HG03432 (cell line): Measurements from ENCODE around the gene CRYZL1.

Source experiments
- ATAC-seq: cut with Tn5 transposase; IDR thresholded peaks from one replicate; pipeline ENCODE4 v1.9.1; 2021; ENCODE audit warnings: mild to moderate bottlenecking, moderate library complexity; ENCODE audit not compliant: unreplicated experiment

The CRYZL1 gene

DNA sequence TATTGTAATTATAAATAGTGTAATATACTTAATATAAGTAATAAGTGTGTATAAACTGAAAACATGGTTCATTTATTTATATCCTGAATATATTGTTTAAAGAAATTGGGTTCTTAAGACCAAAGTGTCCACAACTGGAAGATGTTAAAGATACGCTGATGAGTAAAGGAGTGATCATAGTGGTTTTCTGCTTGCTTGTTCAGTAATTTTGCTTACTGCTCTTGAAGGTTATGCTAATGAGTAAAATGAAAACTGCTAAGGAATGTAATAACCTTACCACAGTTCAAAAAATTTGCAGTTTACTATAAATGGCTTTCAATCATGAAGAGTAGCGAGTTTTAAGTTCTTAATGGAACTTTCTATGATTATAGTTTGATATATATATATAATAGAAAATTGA lies 75.0 kb downstream of the CRYZL1 start:
- ATAC-seq: no peak

GRCh38 chr21:33562389-33562788 lies 79.2 kb downstream of the CRYZL1 start:
- no peak for ATAC-seq

GRCh38 chr21:33561373-33561772 lies 80.2 kb downstream of the CRYZL1 start:
- ATAC-seq: no peak

DNA sequence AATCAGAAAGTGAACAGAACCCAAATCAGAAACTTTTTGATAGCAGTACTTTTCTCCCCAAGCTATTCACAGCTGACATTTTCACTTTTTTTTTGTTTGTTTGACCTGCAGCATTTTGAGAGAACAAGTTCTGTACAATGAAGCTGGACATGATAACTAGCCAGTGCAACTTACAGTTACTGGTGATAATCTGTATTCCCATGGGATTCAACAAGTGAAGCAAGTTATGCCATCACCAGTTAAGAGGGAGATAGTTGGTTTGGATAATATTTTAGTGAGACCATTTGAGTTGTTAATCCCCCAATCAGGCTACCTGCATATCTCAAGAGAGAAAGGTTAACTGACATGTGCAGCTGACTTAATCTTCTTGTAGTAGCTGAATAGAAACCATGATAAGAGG lies 80.6 kb downstream of the CRYZL1 start:
- ATAC-seq: no peak

DNA sequence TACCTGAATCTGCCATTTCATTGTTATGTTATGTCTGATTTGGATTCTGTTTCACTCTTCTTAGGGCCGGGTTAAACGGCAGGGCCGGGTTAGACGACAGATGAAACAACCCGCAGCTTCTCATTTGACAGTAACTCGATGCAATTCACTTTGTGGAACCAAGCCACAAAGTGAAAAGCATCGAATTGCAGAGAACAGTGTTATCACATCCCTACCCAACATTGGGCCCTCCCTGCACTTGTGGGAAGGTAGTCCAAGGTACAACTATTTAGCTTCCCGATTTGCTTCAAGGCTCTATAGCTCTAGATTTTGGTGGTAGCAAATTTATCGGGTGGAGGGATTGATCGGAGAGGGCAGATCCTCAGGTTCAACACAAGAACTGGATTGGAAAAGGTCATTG lies 81.7 kb downstream of the CRYZL1 start:
- no peak for ATAC-seq

DNA sequence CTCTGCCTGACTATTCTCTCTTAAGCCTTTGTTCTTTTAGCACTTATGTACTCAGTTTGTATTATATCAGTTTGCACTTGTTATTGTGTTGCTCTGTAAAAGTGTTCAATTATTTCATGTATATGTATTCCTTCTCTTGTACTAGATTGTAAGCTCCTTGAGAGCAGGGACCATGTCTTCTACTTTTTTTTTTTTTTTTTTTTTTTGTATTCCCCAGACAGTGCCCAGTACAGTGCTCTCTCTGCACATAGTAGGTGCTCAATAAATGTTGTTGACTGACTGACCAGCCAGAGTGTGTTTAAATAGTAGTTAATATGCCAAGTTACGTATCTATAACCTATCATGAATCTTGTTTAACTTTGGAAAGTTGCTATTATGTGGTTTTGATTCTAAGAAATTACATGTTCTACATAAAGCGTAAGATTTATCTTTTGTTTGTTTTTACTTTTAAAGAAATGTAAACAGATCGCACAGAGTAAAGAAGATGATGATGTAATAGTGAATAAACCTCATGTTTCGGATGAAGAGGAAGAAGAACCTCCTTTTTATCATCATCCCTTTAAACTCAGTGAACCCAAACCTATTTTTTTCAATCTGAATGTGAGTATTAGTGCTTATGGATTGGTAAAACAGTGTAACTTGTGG lies 82.6 kb downstream of the CRYZL1 start:
- ATAC-seq: no peak

GRCh38 chr21:33557447-33557846 lies 84.1 kb downstream of the CRYZL1 start:
- ATAC-seq: no peak

DNA sequence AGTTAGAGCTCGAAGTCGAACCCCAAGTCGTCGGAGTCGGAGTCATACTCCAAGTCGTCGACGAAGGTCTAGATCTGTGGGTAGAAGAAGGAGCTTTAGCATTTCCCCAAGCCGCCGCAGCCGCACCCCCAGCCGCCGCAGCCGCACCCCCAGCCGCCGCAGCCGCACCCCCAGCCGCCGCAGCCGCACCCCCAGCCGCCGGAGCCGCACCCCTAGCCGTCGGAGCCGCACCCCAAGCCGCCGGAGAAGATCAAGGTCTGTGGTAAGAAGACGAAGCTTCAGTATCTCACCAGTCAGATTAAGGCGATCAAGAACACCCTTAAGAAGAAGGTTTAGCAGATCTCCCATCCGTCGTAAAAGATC lies 86.6 kb downstream of the CRYZL1 start:
- ATAC-seq: no peak

DNA sequence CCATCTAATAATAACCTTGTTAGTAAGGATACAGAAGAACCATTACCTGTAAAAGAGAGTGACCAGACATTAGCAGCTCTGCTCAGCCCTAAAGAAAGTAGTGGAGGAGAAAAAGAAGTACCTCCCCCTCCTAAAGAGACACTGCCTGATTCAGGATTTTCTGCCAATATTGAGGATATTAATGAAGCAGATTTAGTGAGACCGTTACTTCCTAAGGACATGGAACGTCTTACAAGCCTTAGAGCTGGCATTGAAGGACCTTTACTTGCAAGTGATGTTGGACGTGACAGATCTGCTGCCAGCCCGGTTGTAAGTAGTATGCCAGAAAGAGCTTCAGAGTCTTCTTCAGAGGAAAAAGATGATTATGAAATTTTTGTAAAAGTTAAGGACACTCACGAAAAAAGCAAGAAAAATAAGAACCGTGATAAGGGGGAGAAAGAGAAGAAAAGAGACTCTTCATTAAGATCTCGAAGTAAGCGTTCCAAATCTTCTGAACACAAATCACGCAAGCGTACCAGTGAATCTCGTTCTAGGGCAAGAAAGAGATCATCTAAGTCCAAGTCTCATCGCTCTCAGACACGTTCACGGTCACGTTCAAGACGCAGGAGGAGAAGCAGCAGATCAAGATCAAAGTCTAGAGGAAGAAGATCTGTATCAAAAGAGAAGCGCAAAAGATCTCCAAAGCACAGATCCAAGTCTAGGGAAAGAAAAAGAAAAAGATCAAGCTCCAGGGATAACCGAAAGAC lies 87.1 kb downstream of the CRYZL1 start:
- ATAC-seq: no peak

- no peak for ATAC-seq
These were observed 88.4 kb downstream of the CRYZL1 start for GRCh38 chr21:33552999-33553598.

DNA sequence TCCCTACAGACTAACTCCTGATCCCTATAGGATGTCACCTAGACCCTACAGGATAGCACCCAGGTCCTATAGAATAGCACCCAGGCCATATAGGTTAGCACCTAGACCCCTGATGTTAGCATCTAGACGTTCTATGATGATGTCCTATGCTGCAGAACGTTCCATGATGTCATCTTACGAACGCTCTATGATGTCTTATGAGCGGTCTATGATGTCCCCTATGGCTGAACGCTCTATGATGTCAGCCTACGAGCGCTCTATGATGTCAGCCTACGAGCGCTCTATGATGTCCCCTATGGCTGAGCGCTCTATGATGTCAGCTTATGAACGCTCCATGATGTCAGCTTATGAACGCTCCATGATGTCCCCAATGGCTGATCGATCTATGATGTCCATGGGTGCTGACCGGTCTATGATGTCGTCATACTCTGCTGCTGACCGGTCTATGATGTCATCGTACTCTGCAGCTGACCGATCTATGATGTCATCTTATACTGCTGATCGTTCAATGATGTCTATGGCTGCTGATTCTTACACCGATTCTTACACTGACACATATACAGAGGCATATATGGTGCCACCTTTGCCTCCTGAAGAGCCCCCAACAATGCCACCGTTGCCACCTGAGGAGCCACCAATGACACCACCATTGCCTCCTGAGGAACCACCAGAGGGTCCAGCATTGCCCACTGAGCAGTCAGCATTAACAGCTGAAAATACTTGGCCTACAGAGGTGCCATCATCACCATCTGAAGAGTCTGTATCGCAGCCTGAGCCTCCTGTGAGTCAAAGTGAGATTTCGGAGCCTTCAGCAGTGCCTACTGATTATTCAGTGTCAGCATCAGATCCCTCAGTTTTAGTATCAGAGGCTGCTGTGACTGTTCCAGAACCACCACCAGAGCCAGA lies 89.2 kb downstream of the CRYZL1 start:
- ATAC-seq: no peak

GRCh38 chr21:33551664-33552063 lies 89.9 kb downstream of the CRYZL1 start:
- ATAC-seq: no peak

DNA sequence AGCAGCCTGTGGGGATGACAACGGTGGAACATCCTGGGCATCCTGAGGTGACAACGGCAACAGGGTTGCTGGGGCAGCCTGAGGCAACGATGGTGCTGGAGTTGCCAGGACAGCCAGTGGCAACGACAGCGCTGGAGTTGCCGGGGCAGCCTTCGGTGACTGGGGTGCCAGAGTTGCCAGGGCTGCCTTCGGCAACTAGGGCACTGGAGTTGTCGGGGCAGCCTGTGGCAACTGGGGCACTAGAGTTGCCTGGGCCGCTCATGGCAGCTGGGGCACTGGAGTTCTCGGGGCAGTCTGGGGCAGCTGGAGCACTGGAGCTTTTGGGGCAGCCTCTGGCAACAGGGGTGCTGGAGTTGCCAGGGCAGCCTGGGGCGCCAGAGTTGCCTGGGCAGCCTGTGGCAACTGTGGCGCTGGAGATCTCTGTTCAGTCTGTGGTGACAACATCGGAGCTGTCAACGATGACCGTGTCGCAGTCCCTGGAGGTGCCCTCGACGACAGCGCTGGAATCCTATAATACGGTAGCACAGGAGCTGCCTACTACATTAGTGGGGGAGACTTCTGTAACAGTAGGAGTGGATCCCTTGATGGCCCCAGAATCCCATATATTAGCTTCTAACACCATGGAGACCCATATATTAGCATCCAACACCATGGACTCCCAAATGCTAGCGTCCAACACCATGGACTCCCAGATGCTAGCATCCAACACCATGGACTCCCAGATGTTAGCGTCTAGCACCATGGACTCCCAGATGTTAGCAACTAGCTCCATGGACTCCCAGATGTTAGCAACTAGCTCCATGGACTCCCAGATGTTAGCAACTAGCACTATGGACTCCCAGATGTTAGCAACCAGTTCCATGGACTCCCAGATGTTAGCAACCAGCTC lies 90.5 kb downstream of the CRYZL1 start:
- ATAC-seq: no peak

GRCh38 chr21:33549848-33550771 lies 91.4 kb downstream of the CRYZL1 start:
- no peak for ATAC-seq

- no peak for ATAC-seq
These were observed 95.5 kb downstream of the CRYZL1 start for GRCh38 chr21:33546086-33546485.

DNA sequence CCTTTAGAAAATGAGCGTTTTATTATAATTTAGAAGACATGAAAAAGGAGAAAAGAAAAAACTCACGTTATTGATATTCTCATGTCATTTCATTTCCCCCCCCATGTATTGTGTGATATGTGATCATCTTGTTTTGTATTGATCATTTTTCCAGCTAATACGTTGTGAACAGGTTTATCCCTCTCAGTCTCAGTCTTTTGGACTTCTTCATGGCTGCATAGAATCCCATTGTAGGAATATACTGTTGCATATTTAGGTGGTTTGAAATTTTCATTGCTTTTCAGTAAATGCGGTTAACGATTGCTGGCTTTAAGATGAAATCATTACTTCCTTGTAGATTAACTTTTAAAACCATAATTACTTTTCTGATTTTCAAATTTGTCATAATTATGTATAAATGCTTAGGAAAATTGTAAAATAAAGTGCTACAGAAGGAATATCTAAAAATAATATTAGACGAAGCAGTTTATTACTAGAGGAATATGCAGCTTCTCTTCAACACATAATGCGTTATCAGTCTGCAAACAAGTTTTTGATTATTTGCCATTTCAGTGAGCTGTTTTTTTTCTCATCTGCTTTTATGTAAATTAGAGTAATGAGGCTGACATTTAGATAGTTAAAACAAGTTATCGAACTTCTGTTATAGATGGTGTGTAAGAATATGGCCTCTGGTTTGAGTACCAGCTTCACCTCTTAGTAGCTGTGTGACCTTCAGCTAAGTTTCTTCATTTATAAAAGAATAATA lies 96.9 kb downstream of the CRYZL1 start:
- no peak for ATAC-seq

DNA sequence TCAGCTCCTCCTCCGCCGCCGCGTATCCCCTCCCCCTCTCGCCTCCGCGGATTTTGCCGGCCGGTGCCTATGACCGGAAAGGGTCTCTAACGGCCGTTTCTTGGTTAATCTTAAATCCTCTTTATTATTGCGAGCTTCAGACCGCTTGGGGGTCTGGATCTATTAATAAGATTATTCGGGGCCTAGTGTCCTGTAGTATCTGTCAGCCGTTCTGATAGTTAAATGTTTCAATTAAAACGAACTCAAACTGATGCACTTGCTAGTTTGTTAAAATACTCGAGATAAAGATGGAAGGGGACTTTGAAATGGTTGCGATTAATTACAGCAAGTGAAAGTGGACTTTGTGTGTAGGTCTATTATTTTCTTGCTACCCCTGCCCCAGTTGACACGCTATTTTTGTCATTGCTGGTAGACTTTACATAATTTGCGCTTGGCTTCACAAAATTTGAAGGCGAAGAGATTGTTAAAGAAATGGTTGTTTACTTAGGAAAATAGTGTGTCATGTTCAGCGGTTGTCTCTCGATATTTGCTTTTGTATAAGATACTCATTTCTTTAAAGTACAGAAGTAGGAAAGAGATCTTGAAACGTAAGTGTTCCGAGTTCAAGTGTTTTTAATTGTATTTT lies 97.9 kb downstream of the CRYZL1 start:
- peak; percentile 12 for ATAC-seq
